Measurements from ENCODE around the gene AGBL4.

- TF ChIP-seq REST (IDR thresholded peaks at IDR 0.05; ENCODE audit: insufficient read depth in 1 of 2, low read depth in 2 of 2, low read length in 2 of 2) (no peak), POLR2AphosphoS5 (IDR thresholded peaks at IDR 0.05; ENCODE audit: low read depth, low read length) (no peak), SIN3A (IDR thresholded peaks at IDR 0.05; ENCODE audit: borderline replicate concordance, insufficient read depth, low read length) (no peak)
These were observed 199.5 kb downstream of the AGBL4 start for GRCh38 chr1:49824261-49824660.
